Adrenal gland (tissue), 12 donors: ENCODE data around the gene GTF2A1. TPM values are rescaled to one million over a fixed set of nuclear protein-coding genes. Genes with fewer than 3 reads are reported as not detected.

Experiments used
- DNase-seq, 7 donors: peaks; one replicate each; pipeline ENCODE4 v3.0.0-alpha.2; 2019 to 2020
- H3K27ac ChIP-seq, 5 donors: fragments of 200-600 bp; sonication (generic) in 4 of 5; 1 replicate in 3 of 5; 2 replicates in 2 of 5; pipeline versions ENCODE4 v1.5.1 to v1.8.0; 2016 to 2020; ENCODE audit warnings: mild to moderate bottlenecking in 1 of 5
- H3K27me3 ChIP-seq: fragments of 200-600 bp; 2 replicates; pipeline ENCODE4 v1.8.0; 2021
- H3K36me3 ChIP-seq, 2 donors: fragments of 200-600 bp; replicated peaks in 1 of 2; 1 replicate in 1 of 2; 2 replicates in 1 of 2; pipeline versions ENCODE4 v1.5.1 to v1.8.0; 2018 to 2022
- H3K4me1 ChIP-seq, 2 donors: fragments of 200-600 bp; replicated peaks in 1 of 2; 1 replicate in 1 of 2; 2 replicates in 1 of 2; pipeline versions ENCODE4 v1.5.1 to v1.8.0; 2018 to 2021
- H3K4me3 ChIP-seq, 4 donors: fragments of 200-600 bp; sonication (generic) in 3 of 4; one replicate each; pipeline ENCODE4 v1.5.1; 2016 to 2018
- H3K9me3 ChIP-seq, 3 donors: fragments of 200-600 bp; sonication (generic) in 1 of 3; replicated peaks in 1 of 3; 1 replicate in 2 of 3; 2 replicates in 1 of 3; pipeline versions ENCODE4 v1.5.1 to v1.8.0; 2016 to 2021
- POLR2A ChIP-seq, 2 donors: fragments of 450-650 bp; IDR thresholded peaks; one replicate each; pipeline ENCODE4 v1.6.1; 2017; ENCODE audit warnings: antibody characterized with exemption in 2 of 2, mild to moderate bottlenecking in 2 of 2, moderate library complexity in 1 of 2
- WGBS, 4 donors: extraction: QIAGEN DNeasy Blood & Tissue Kit in 2 of 4; methylation state at CpG; one replicate each; pipeline versions ENCODE4 v1.1.5 to v1.1.7; 2013 to 2017; 5-methylcytosine and 5-hydroxymethylcytosine counted together
- intact Hi-C, 2 donors: fragments of 100-400 bp; cut with DNase I; formaldehyde crosslinking; loops; one replicate each; pipeline versions ENCODE4 v1.14.1 to v1.15.0; 2022 to 2023
- polyA plus RNA-seq, 3 donors: library from polyadenylated mRNA; stranded (reverse); fragments of 200-250 nt in 2 of 3; fragments of 350-450 nt in 1 of 3; fragmentation: Illumina TruSeq in 1 of 3; extraction: RNeasy Lipid Tissue Mini Kit (QIAGEN cat#74804) in 1 of 3; gene quantifications; one replicate each; pipeline ENCODE4 v1.2.3, GENCODE V29; 2013 to 2014
- total RNA-seq, 9 donors: library from RNA; depleted of rRNA in 4 of 9; stranded (reverse); fragments of >200 nt in 4 of 9; fragments of 120-200 nt in 1 of 9; fragmentation: NEBNext Ultra II Directional in 1 of 9; extraction: Animal tissue kit (Norgen Biotek cat#: 25700) in 1 of 9; gene quantifications; one replicate each; pipeline versions ENCODE4 v1.1.0 to v1.2.4, GENCODE V29; 2013 to 2023
- TF ChIP-seq, protein P1 (sequence below), 6 experiments: fragments of 450-650 bp in 4 of 6; fragments of 200-600 bp in 2 of 6; sonication (generic) in 1 of 6; IDR thresholded peaks; 1 replicate in 5 of 6; 2 replicates in 1 of 6; pipeline versions ENCODE4 v1.5.1 to v1.8.0; 2016 to 2021; ENCODE audit warnings: antibody characterized with exemption in 6 of 6, mild to moderate bottlenecking in 2 of 6, moderate library complexity in 1 of 6
- donor health status: healthy with polysubstance abuse.
- donor health status: Bipolar disorder and iron deficiency.
- donor health status: DM: yes; HTN: yes; CAD: no.
- donor health status: DM: no; HTN: no; CAD: no.
- donor health status: DM: no; HTN: no; CAD: no.
- donor health status: DM: yes; HTN: yes; CAD: no.

Gene GTF2A1
- total and polyA plus RNA-seq, 12 donors: 4.3 to 51.4 (median 29.4) TPM

DNA sequence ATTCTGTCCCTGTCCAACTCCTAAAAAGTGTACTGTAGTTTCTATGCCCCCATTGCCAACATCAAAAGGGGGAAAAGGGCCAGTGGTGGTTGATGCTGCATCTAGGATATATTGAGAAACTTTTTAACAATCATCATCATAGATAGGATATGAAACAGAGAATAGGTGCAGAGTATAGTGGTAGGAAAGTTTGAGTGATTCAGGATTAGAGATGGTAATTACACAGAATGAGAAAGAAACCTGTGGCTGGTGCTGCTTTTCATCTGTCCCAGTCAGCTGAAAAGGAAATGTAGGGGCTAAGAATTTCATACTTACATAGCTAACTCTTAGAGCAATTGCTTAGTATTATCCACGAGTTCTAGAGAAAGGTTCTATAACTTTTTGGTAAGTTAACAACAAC is 67.6 kb downstream of the GTF2A1 start:
- DNase-seq: no peak
- H3K36me3 ChIP-seq: no peaks in the 10 kb centered on the region
- intact Hi-C loops: no loop called here
- H3K27me3 ChIP-seq: no peaks in the 10 kb centered on the region
- no peaks in the 10 kb centered on the region for H3K4me1 ChIP-seq
- H3K9me3 ChIP-seq: no peaks in the 10 kb centered on the region
- WGBS, 4 donors: 67 to 84% (median 78%) methylated on average over 1 of the region's 1 CpG
- no peak overlapping the region for H3K27ac ChIP-seq
- TF ChIP-seq, protein P1, sequence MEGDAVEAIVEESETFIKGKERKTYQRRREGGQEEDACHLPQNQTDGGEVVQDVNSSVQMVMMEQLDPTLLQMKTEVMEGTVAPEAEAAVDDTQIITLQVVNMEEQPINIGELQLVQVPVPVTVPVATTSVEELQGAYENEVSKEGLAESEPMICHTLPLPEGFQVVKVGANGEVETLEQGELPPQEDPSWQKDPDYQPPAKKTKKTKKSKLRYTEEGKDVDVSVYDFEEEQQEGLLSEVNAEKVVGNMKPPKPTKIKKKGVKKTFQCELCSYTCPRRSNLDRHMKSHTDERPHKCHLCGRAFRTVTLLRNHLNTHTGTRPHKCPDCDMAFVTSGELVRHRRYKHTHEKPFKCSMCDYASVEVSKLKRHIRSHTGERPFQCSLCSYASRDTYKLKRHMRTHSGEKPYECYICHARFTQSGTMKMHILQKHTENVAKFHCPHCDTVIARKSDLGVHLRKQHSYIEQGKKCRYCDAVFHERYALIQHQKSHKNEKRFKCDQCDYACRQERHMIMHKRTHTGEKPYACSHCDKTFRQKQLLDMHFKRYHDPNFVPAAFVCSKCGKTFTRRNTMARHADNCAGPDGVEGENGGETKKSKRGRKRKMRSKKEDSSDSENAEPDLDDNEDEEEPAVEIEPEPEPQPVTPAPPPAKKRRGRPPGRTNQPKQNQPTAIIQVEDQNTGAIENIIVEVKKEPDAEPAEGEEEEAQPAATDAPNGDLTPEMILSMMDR (IDR thresholded peaks at IDR 0.05): no peak
- no peak for TF ChIP-seq POLR2A (IDR thresholded peaks at IDR 0.05)
- no peak overlapping the region for H3K4me3 ChIP-seq

DNA sequence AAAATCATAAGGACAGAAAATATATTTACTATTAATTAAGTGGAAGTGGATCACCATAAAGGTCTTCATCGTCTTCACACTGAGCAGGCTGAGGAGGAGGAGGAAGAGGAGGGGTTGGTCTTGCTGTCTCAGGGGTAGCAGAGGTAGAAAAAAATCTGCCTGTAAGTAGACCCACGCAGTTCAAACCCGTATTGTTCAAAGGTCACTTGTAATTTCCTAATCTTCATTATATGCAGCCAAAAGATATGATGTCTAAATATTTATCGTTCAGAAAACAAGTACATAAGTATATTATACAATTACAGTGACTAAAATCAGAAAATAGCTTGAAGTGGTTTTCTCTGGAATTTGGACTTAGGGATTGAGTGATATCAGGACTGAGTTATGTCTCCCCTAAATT is 72.1 kb downstream of the GTF2A1 start:
- WGBS, 4 donors: 72 to 85% (median 82%) methylated on average over 4 of the region's 4 CpGs
- DNase-seq: no peak
- TF ChIP-seq, protein P1 (IDR thresholded peaks at IDR 0.05): no peak
- no peak for TF ChIP-seq POLR2A (IDR thresholded peaks at IDR 0.05)
- Histone ChIP-seq H3K27me3 (no peaks in the 10 kb centered on the region), H3K36me3 (no peaks in the 10 kb centered on the region), H3K9me3 (no peaks in the 10 kb centered on the region), H3K27ac (no peak overlapping the region), H3K4me1 (peaks cover 6 to 13% of the 10 kb centered on the region in 2 donors), H3K4me3 (no peak overlapping the region)
- intact Hi-C loops: no loop called here

DNA sequence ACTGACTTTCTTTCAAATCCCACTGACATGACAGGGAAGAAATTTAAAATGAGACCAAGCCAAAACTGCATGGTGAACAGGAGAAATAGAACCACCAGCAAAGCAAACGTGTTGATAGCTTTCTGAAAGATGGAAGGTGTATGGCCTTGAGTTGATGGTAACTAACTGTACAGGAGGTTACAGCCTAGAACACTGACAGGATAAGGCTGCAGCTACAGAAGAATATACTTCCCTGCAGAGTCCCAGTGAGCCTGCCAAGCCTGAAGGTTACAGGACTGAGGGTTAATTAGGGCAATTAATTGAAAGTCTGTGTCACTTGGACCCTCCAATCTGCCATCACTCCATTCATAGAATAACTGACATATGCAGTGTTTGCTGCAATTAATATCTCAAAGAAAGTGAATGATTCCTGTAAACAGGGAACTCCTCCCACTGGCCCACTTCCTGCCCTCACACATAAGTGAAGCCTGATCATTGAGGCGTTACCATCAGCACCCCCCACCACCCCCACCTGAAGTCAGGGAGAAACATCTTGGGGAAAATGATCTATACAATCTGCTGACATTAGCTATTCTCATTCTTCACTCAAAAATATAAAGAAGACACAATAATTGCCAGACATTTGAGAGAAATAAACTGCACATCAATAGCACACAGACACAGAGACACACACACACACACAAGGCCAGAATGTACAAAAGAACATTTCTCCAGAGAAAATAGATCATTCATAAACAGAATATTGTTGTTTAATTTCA is 73.4 kb downstream of the GTF2A1 start:
- 48 to 56% (median 52%) methylated on average over 2 of the region's 2 CpGs for WGBS, 4 donors

DNA sequence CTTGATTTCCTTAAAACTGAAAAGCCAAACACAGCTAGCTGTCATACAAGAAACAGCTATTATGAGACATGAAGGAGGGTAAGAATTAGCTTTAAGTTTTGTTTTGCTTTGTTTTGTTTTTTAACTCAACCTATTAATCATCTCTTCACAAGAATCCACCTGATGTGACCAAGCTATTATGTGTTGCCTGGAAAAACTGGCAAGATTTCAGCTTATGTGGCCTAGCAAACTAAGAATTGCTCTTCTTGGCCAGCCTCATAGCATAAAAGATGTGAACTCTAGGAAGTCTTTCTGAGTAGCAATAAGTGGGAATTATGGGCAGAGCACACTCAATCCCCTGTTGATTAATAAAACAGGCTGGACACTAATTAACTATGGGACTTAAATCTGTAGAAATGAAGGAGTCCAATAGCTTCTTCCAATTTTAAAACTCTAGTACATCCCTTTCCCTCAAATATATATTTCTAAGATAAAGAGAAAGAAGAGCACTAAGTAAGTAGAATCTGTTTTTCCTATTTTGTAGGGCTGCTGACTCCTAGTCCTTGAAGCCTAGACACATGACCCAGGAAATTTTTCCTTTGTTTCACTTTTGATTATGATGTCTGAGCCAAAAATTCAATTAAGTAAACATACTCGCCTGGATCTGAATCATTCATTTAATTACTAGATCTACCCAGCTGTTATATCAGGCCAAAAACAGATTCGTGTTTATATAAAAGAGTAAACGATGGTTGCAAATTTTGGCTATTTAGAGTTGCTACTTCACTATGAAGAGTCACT is 75.7 kb downstream of the GTF2A1 start:
- Histone ChIP-seq H3K4me3 (no peak overlapping the region), H3K4me1 (peaks cover 6 to 13% of the 10 kb centered on the region in 2 donors), H3K27ac (peak overlapping the region in 4 of 5 donors; percentile 27 to 71 (median 50)), H3K27me3 (no peaks in the 10 kb centered on the region), H3K9me3 (no peaks in the 10 kb centered on the region), H3K36me3 (no peaks in the 10 kb centered on the region)
- WGBS, 4 donors: 43 to 48% (median 47%) methylated on average over 3 of the region's 3 CpGs
- intact Hi-C loops: no loop called here
- DNase-seq: no peak
- TF ChIP-seq POLR2A (IDR thresholded peaks at IDR 0.05): no peak
- TF ChIP-seq, protein P1 (IDR thresholded peaks at IDR 0.05): no peak

More for the DNA sequence above, 73.4 kb downstream of the GTF2A1 start:
- no peak for TF ChIP-seq POLR2A (IDR thresholded peaks at IDR 0.05)
- TF ChIP-seq, protein P1 (IDR thresholded peaks at IDR 0.05): no peak
- Histone ChIP-seq H3K9me3 (no peaks in the 10 kb centered on the region), H3K27ac (no peak overlapping the region), H3K4me3 (no peak overlapping the region), H3K36me3 (no peaks in the 10 kb centered on the region), H3K27me3 (no peaks in the 10 kb centered on the region), H3K4me1 (peaks cover 6 to 13% of the 10 kb centered on the region in 2 donors)
- intact Hi-C loops: no loop called here
- DNase-seq: no peak
